Activated CD8-positive, alpha-beta T cell treated with anti-CD3 and anti-CD28 coated beads, Interleukin-2, amount 10 ng/mL, durations not matched to agents 7 days and 5 days (primary cell): Measurements from ENCODE around the gene PLPPR5. TPM values are rescaled to one million over a fixed set of nuclear protein-coding genes. Genes with fewer than 3 reads are reported as not detected.
"Not testable (repeated sequence)": the region's sequence is repeated elsewhere in the genome, so short reads cannot be mapped to it uniquely, and the experiment has no call there.

Source experiments
- ATAC-seq: fragments of 150-1000 bp; cut with Tn5 transposase; one replicate; pipeline ENCODE4 v1.10.0; 2021; ENCODE audit warnings: moderate library complexity
- CTCF ChIA-PET: fragments of 350-600 bp; sonication (Branson Sonifier 250); formaldehyde crosslinking; loops from one replicate; lab custom pipeline; 2021; ENCODE audit warnings: antibody characterized with exemption; lab: Charles Lee
- POLR2A ChIA-PET: fragments of 350-600 bp; sonication (Branson Sonifier 250); formaldehyde crosslinking; loops from one replicate; lab custom pipeline; 2021; ENCODE audit warnings: antibody characterized with exemption; lab: Charles Lee
- DNase-seq: peaks from one replicate; pipeline ENCODE4 v3.0.0-alpha.2; 2020
- H3K27ac Mint-ChIP-seq: one replicate; pipeline ENCODE4 v1.8.0; 2021; ENCODE audit warnings: mild to moderate bottlenecking, mixed read lengths
- H3K27me3 Mint-ChIP-seq: one replicate; pipeline ENCODE4 v1.8.0; 2021; ENCODE audit warnings: low read depth, mixed read lengths
- H3K36me3 Mint-ChIP-seq: one replicate; pipeline ENCODE4 v1.8.0; 2021; ENCODE audit warnings: low read depth, mixed read lengths
- H3K4me1 Mint-ChIP-seq: one replicate; pipeline ENCODE4 v1.8.0; 2021; ENCODE audit warnings: low read depth, mixed read lengths
- H3K4me3 Mint-ChIP-seq: one replicate; pipeline ENCODE4 v1.8.0; 2021; ENCODE audit warnings: mild to moderate bottlenecking, mixed read lengths
- H3K9me3 Mint-ChIP-seq: one replicate; pipeline ENCODE4 v1.8.0; 2022; ENCODE audit warnings: mixed read lengths; ENCODE audit not compliant: insufficient read depth
- total RNA-seq, 2 experiments: library from RNA; stranded (reverse); gene quantifications; one replicate each; pipeline ENCODE4 v1.2.3, GENCODE V29; 2021

PLPPR5 gene
- total RNA-seq, 2 experiments from 2014 or later, result not detected

DNA sequence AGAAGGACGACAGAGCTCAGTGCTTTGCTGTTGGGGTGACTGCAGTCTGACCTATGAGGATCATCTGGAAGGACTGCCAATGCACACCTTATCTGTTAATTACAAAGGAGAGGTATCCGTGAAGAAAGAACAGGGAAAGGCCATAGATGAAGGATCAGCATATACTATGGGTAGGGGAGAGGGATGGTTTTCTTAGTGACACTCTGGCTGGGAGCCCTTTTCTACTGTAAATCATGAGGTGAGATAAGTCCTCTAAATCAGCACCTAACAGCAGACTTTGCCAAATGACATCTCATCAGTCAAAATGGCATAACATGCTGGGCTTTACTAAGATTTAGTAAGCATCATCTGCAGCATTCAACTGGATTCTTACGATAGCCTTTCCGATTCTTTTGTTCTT, 100.0 kb downstream of the PLPPR5 start:
- H3K36me3 Mint-ChIP-seq, result no peaks in the 10 kb centered on the region
- DNase-seq (no peak), ATAC-seq (no peak)
- H3K27me3 Mint-ChIP-seq, result no peaks in the 10 kb centered on the region
- no peak overlapping the region for H3K4me3 Mint-ChIP-seq
- no peaks in the 10 kb centered on the region for H3K9me3 Mint-ChIP-seq
- POLR2A ChIA-PET, result no interaction called here
- H3K27ac Mint-ChIP-seq, result no peak overlapping the region
- no peaks in the 10 kb centered on the region for H3K4me1 Mint-ChIP-seq
- CTCF ChIA-PET, result no interaction called here

DNA sequence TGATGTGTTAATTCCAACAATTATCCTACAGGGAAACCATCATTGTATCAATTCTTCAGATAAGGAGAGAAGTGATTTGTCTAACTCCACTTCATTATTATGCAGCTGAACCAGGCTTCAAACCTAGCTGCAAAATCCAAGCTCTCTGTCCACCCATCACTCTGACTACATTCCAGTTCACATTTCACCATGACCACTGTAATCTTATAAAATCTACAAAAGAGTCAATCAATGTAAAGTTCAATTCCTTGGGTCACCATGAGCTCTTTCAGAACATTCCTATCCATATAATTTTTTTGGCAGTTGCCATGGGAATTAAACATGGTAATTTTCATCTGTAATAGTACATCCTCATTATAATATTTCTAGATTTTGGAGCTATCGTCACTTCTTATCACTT, 100.9 kb downstream of the PLPPR5 start:
- ChIA-PET CTCF (no interaction called here), POLR2A (no interaction called here)
- no peaks in the 10 kb centered on the region for H3K4me1 Mint-ChIP-seq
- H3K27ac Mint-ChIP-seq, result no peak overlapping the region
- ATAC-seq (no peak), DNase-seq (no peak)
- H3K36me3 Mint-ChIP-seq, result no peaks in the 10 kb centered on the region
- no peak overlapping the region for H3K4me3 Mint-ChIP-seq
- H3K27me3 Mint-ChIP-seq, result no peaks in the 10 kb centered on the region
- no peaks in the 10 kb centered on the region for H3K9me3 Mint-ChIP-seq

DNA sequence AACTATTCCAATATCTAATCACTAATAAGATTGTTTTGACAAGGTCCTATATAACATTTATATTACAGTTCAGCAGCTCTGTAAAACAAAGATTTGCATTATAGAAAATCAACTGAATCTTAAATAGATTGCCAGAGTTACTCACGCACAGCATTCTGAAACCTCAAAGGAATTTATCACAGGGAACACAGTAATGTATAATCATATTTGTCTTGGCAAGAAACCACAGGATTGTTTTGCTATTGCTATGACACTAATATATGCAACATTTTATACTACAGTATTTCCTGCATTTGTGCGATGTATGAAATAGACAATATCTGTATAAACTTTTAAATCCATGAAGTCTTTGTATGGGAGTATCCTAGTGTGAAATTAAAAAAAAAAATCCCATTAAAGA, 101.4 kb downstream of the PLPPR5 start:
- DNase-seq (no peak), ATAC-seq (no peak)
- Mint-ChIP-seq H3K27me3 (no peaks in the 10 kb centered on the region), H3K4me3 (no peak overlapping the region), H3K27ac (no peak overlapping the region), H3K36me3 (no peaks in the 10 kb centered on the region), H3K9me3 (no peaks in the 10 kb centered on the region), H3K4me1 (no peaks in the 10 kb centered on the region)
- ChIA-PET CTCF (no interaction called here), POLR2A (no interaction called here)

DNA sequence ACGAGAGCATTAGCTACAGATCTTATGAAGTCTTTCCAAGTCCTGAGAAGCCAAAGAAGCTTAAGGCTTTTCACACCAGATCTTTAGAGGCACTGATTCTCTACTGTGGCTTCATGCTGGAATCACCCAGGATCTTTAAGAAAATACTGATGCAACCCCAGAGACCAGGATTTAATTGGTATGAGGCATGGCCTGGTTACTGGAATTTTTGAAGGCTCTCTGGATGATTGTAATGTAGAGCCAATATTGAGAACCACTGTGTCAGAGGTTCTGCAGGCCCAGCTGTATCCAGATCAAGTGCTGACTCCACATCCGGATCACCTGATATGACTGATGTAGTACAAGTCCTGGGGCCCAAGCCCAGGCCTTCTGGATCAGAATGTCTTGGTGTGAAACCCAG, 105.7 kb downstream of the PLPPR5 start:
- no peaks in the 10 kb centered on the region for H3K27me3 Mint-ChIP-seq
- ATAC-seq, result no peak
- DNase-seq, result no peak
- no peaks in the 10 kb centered on the region for H3K9me3 Mint-ChIP-seq
- H3K4me1 Mint-ChIP-seq, result no peaks in the 10 kb centered on the region
- H3K4me3 Mint-ChIP-seq, result no peak overlapping the region
- no peak overlapping the region for H3K27ac Mint-ChIP-seq
- POLR2A ChIA-PET, result no interaction called here
- H3K36me3 Mint-ChIP-seq, result no peaks in the 10 kb centered on the region
- CTCF ChIA-PET, result interaction anchor here (2.2 kb wide), 1 partner anchor 10 kb away, joined by 7 read pairs; no protein-coding TSS in a partner anchor

DNA sequence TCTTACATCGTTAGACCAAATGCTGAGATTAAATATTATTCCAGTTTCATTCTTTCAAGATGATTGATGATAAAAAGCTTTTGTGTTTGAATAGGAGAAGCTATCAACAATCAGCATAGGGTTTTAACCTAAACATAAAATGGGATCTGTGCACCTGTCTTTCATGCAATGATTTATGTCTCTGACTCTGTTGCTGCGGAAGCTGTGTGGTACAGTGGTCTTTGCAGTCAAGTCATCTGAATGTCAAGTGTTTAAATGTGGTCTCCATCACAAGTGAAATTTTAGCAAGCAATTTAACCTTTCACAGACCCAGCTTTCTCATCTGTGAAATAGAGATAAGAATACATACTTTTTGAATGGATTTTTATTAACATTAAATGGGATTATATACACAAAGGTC, 107.2 kb downstream of the PLPPR5 start:
- Mint-ChIP-seq H3K9me3 (no peaks in the 10 kb centered on the region), H3K36me3 (no peaks in the 10 kb centered on the region), H3K27ac (no peak overlapping the region), H3K4me3 (no peak overlapping the region), H3K4me1 (no peaks in the 10 kb centered on the region), H3K27me3 (no peaks in the 10 kb centered on the region)
- DNase-seq, result no peak
- POLR2A ChIA-PET, result no interaction called here
- CTCF ChIA-PET, result interaction anchor here (1.0 kb wide), 1 partner anchor 16 kb away, joined by 4 read pairs; no protein-coding TSS in a partner anchor
- ATAC-seq, result no peak

DNA sequence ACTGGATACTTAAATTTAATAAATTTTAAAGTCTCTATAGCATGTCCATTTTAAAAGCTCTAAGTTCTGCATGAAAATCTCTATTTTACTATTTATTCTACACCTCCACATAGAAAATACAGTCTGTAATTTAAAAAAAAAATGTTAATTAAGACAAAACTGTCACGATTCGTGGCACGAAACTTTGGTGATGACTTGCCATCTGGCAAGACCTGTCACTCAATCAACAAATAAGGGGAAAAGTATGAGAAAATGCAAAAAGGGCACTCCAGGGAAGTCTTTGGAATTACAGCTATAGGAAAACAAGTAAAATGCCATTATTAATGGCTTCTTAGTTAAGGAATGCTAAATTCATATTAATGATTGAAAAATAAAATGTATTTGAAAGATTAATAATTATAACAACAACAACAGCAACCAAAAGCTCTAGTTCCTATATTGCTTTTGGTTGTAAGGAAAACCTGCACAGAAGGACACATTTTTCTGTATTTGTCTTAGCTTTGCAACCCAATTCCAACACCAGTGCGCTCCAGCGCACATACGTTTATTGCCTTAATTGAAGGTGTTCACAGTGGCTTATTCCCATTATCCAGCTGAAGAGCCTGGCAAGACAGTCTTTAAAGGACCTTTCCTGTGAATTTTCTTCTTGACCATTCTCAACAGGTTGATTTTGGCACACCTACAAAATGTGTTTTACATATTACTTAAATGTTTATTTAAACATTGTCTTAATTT, 107.8 kb downstream of the PLPPR5 start:
- CTCF ChIA-PET, result interaction anchor here (1.0 kb wide), 1 partner anchor 16 kb away, joined by 4 read pairs; no protein-coding TSS in a partner anchor
- Mint-ChIP-seq H3K4me1 (no peaks in the 10 kb centered on the region), H3K4me3 (no peak overlapping the region), H3K36me3 (no peaks in the 10 kb centered on the region), H3K27me3 (no peaks in the 10 kb centered on the region), H3K27ac (no peak overlapping the region), H3K9me3 (no peaks in the 10 kb centered on the region)
- ATAC-seq (no peak), DNase-seq (no peak)
- POLR2A ChIA-PET, result no interaction called here

DNA sequence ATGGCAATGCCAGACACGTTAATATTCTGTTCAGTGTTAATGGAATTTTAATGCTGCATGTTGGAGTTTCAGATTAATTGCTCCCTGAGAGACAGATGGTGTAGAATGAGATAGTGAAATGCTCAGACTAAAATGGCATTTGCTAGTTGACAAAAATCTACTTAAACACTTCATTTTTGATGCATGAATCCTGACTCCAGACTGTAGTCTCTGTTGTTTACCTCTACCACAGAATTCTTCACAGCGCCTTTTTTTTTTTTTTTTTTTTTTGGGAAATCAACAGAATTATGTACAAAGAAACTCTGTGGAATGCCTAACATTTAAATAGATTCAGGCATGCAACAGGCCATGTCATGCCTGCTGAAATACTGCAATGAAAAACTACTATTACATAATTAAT, 111.3 kb downstream of the PLPPR5 start:
- H3K4me3 Mint-ChIP-seq, result no peak overlapping the region
- no peaks in the 10 kb centered on the region for H3K9me3 Mint-ChIP-seq
- ChIA-PET CTCF (no interaction called here), POLR2A (no interaction called here)
- DNase-seq (no peak), ATAC-seq (no peak)
- H3K27ac Mint-ChIP-seq, result no peak overlapping the region
- H3K4me1 Mint-ChIP-seq, result no peaks in the 10 kb centered on the region
- no peaks in the 10 kb centered on the region for H3K36me3 Mint-ChIP-seq
- no peaks in the 10 kb centered on the region for H3K27me3 Mint-ChIP-seq

DNA sequence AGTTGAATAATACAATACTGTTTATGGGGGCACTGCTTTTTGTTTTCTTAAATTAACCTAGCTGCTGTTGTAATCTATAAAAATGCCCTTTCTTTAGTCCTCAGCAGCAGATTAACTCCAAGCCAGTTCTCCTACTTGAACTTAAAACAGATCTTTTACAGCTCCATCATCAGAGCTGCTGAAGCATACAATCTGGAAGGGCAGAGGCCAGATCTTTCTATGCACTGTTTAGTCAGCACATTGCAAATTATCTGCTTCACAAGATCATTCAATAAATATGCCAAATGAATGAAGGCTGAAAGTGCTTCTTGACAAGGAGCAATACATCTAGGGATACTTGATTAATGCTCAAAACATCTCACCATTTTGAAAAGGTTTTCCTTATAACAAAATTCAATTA, 115.8 kb downstream of the PLPPR5 start:
- Mint-ChIP-seq H3K4me1 (no peaks in the 10 kb centered on the region), H3K9me3 (no peaks in the 10 kb centered on the region), H3K27me3 (no peaks in the 10 kb centered on the region), H3K4me3 (no peak overlapping the region), H3K27ac (no peak overlapping the region), H3K36me3 (no peaks in the 10 kb centered on the region)
- POLR2A ChIA-PET, result no interaction called here
- ATAC-seq (no peak), DNase-seq (no peak)
- CTCF ChIA-PET, result no interaction called here

DNA sequence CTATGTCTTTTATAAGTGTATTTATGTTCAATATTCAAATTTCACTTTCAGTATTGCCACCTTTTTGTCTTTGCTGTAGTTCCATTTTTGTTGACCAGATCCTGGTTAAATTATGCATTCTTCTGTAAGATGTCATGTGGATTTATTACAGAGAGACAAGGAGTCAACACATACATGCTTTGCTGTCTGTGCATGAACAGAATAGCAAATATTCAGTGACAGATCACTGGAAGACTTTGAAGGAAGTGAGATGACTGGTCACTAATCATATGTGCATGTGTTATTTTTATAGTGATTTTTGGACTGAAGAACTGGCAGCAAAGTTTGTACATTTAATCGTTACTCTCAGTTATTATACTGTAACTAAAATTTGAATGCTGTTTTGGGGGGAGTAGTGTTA, 117.2 kb downstream of the PLPPR5 start:
- CTCF ChIA-PET, result no interaction called here
- Mint-ChIP-seq H3K27ac (no peak overlapping the region), H3K36me3 (no peaks in the 10 kb centered on the region), H3K4me1 (no peaks in the 10 kb centered on the region), H3K4me3 (no peak overlapping the region), H3K9me3 (no peaks in the 10 kb centered on the region), H3K27me3 (no peaks in the 10 kb centered on the region)
- POLR2A ChIA-PET, result no interaction called here
- DNase-seq (no peak), ATAC-seq (no peak)

DNA sequence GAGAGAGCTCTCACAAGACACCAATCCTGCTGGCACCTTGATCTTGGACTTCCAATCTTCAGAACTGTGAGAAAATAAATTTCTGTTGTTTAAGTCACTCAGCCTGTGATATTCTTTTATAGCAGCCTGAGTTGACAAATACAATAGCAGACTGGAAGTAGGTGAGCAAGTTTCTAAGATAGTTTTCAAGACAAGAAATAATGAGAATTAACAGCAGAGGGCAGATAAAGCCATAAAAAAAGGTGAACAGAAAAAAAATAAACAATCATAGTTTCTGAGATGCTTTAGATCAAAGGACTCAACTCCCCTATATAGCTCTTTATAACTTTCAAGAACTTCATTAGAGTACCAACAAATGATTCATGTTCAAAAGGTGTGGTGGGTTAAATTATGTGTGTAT, 119.8 kb downstream of the PLPPR5 start:
- ChIA-PET CTCF (no interaction called here), POLR2A (no interaction called here)
- Mint-ChIP-seq H3K9me3 (no peaks in the 10 kb centered on the region), H3K27me3 (no peaks in the 10 kb centered on the region), H3K4me3 (no peak overlapping the region), H3K36me3 (peaks cover 2% of the 10 kb centered on the region), H3K27ac (no peak overlapping the region), H3K4me1 (no peaks in the 10 kb centered on the region)
- ATAC-seq, result no peak
- no peak for DNase-seq

DNA sequence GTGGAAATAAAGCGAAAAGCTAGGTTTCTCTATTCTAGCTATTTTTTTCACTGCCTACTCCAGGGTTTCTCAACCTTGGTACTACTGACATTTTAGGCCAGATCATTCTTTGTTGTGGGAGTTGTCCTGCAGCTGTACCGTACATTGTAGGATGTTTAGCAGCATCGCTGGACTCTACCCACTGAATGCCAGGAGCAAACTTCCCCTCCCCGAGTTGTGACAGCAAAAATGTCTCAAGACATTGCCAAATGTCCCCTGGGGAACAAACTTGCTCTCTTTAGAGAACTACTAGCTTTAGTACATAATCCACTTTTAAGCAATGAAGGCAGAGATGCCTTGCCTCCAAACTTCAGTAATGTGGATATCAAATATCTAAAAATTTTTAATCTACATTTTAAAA, 122.8 kb downstream of the PLPPR5 start:
- Mint-ChIP-seq H3K36me3 (peaks cover 4% of the 10 kb centered on the region), H3K4me3 (no peak overlapping the region), H3K4me1 (no peaks in the 10 kb centered on the region), H3K9me3 (peaks cover 12% of the 10 kb centered on the region), H3K27ac (no peak overlapping the region), H3K27me3 (peaks cover 2% of the 10 kb centered on the region)
- no peak for ATAC-seq
- CTCF ChIA-PET, result interaction anchor here (1.3 kb wide), 1 partner anchor 15 kb away, joined by 4 read pairs; no protein-coding TSS in a partner anchor
- POLR2A ChIA-PET, result no interaction called here
- no peak for DNase-seq

DNA sequence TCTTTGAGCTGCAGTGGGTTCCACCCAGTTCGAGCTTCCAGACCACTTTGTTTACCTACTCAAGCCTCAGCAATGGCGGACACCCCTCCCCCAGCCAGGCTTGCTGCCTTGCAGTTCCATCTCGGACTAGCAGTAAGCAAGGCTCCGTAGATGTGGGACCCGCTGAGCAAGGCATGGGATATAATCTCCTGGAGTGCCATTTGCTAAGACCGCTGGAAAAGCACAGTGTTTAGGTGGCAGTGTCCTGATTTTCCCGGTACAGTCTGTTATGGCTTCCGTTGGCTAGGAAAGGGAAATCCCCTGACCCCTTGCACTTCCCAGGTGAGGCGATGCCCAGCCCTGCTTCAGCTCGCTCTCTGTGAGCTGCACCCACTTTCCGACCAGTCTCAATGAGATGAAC, 123.4 kb downstream of the PLPPR5 start:
- H3K4me3 Mint-ChIP-seq, H3K4me1 Mint-ChIP-seq, H3K36me3 Mint-ChIP-seq, DNase-seq, ATAC-seq, H3K27me3 Mint-ChIP-seq, H3K27ac Mint-ChIP-seq, POLR2A ChIA-PET: not testable (repeated sequence)
- H3K9me3 Mint-ChIP-seq, result peaks cover 12% of the 10 kb centered on the region
- CTCF ChIA-PET, result interaction anchor here (1.3 kb wide), 1 partner anchor 16 kb away, joined by 4 read pairs; no protein-coding TSS in a partner anchor
